Fibroblast of peridontal ligament (primary cell): Measurements from ENCODE around the gene NIN.

Experiments
- DNase-seq: peaks from one replicate; pipeline ENCODE4 v3.0.0-alpha.2; 2010; ENCODE audit errors: extremely low read depth

The NIN gene

GRCh38 chr14:50792634-50793068 lies 38.3 kb downstream of the NIN start:
- no peak for DNase-seq

- no peak for DNase-seq
Observed at GRCh38 chr14:50792051-50792477, 38.9 kb downstream of the NIN start.

- no peak for DNase-seq
Observed at GRCh38 chr14:50791201-50791600, 39.8 kb downstream of the NIN start.

- no peak for DNase-seq
Observed at GRCh38 chr14:50790589-50790988, 40.4 kb downstream of the NIN start.

- DNase-seq: no peak
Observed at GRCh38 chr14:50786751-50787464, 44.1 kb downstream of the NIN start.

- DNase-seq: no peak
Observed at GRCh38 chr14:50785457-50786063, 45.4 kb downstream of the NIN start.

- DNase-seq: no peak
Observed at GRCh38 chr14:50784683-50785456, 46.1 kb downstream of the NIN start.

- no peak for DNase-seq
Observed at GRCh38 chr14:50783563-50783962, 47.4 kb downstream of the NIN start.

- DNase-seq: no peak
Observed at GRCh38 chr14:50780393-50780792, 50.6 kb downstream of the NIN start.

- no peak for DNase-seq
Observed at GRCh38 chr14:50778721-50779483, 52.1 kb downstream of the NIN start.

- DNase-seq: no peak
Observed at GRCh38 chr14:50776522-50776921, 54.4 kb downstream of the NIN start.

GRCh38 chr14:50775357-50775756 lies 55.6 kb downstream of the NIN start:
- DNase-seq: peak; percentile 96

- DNase-seq: peak; percentile 73
Observed at GRCh38 chr14:50774542-50775267, 56.3 kb downstream of the NIN start.

- DNase-seq: peak; percentile 88
Observed at GRCh38 chr14:50773632-50774541, 57.1 kb downstream of the NIN start.

GRCh38 chr14:50772412-50772811 lies 58.5 kb downstream of the NIN start:
- DNase-seq: peak; percentile 98

- no peak for DNase-seq
Observed at GRCh38 chr14:50770586-50770985, 60.4 kb downstream of the NIN start.

- DNase-seq: peak; percentile 41
Observed at GRCh38 chr14:50769863-50770500, 61.0 kb downstream of the NIN start.

- no peak for DNase-seq
Observed at GRCh38 chr14:50768680-50769079, 62.3 kb downstream of the NIN start.

GRCh38 chr14:50766338-50766886 lies 64.5 kb downstream of the NIN start:
- peak; percentile 87 for DNase-seq
